ENCODE results near the gene CD109. TPM values are rescaled to one million over a fixed set of nuclear protein-coding genes. Genes with fewer than 3 reads are reported as not detected.

Gene CD109
- total RNA-seq, 1 experiment from 2014 or later, result 19.1 TPM

DNA sequence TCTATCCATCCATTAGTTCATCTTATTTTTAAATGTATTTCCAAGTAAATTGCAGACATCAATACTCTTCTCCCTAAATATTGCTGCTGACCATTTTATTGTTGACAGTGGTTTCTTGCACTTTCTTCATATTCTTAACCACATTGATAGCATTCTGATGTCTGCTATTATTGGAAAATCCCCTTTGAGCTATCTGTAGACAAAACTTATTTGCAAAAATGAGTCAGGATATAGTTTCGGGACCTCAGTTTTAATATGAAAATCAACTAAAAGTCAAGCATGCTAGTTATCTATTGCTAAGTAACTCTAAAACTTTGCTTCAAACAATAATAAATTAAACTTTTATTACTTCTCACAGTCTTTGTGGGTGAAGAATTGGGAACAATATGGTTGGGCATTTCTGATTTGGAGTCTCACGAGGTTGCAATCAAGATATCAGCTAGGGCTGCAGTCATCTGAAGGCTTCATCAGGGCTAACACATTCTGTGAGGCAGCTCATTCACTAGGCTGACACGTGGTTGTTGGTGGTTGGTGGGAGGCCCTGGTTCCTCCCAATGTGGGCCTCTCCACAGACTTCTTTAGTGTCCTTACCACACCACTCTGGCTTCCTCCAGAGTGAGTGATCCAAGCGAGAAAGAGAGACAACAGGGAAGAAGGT lies 32.7 kb downstream of the CD109 start:
- no peaks in the 10 kb centered on the region for H3K79me2 ChIP-seq (ENCODE audit: low read length)
- no peak overlapping the region for H3K9ac ChIP-seq (ENCODE audit: low read length)
- H3K4me3 ChIP-seq (ENCODE audit: low read length), result no peak overlapping the region
- ATAC-seq (no peak), DNase-seq (no peak)
- TF ChIP-seq, protein P1, sequence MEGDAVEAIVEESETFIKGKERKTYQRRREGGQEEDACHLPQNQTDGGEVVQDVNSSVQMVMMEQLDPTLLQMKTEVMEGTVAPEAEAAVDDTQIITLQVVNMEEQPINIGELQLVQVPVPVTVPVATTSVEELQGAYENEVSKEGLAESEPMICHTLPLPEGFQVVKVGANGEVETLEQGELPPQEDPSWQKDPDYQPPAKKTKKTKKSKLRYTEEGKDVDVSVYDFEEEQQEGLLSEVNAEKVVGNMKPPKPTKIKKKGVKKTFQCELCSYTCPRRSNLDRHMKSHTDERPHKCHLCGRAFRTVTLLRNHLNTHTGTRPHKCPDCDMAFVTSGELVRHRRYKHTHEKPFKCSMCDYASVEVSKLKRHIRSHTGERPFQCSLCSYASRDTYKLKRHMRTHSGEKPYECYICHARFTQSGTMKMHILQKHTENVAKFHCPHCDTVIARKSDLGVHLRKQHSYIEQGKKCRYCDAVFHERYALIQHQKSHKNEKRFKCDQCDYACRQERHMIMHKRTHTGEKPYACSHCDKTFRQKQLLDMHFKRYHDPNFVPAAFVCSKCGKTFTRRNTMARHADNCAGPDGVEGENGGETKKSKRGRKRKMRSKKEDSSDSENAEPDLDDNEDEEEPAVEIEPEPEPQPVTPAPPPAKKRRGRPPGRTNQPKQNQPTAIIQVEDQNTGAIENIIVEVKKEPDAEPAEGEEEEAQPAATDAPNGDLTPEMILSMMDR (conservative IDR thresholded peaks at IDR 0.05; ENCODE audit: low read depth, low read length), result no peak
- TF ChIP-seq EZH2phosphoT487 (IDR thresholded peaks at IDR 0.05; ENCODE audit: borderline replicate concordance, low read length) (no peak), EZH2 (IDR thresholded peaks at IDR 0.05; ENCODE audit: low read length, unreplicated experiment) (no peak)
- no peak overlapping the region for H3K4me2 ChIP-seq (ENCODE audit: low read length)
- ChIA-PET POLR2A (ENCODE audit: unreplicated experiment) (no interaction called here), CTCF (no interaction called here)
- H3K27ac ChIP-seq (ENCODE audit: low read length), result no peak overlapping the region
- no peaks in the 10 kb centered on the region for H3K27me3 ChIP-seq (ENCODE audit: low read length)
- H3F3A ChIP-seq (ENCODE audit: low read length, unreplicated experiment), result no peaks in the 10 kb centered on the region
- H4K20me1 ChIP-seq (ENCODE audit: low read length), result no peaks in the 10 kb centered on the region
- H3K9me2 ChIP-seq (replicated peaks; ENCODE audit: low read length), result no peaks in the 10 kb centered on the region
- no peaks in the 10 kb centered on the region for H3K4me1 ChIP-seq (ENCODE audit: insufficient read depth, low read length)
- no TSS peak for BruUV-seq (replicated peaks)
- no peaks in the 10 kb centered on the region for H3K36me3 ChIP-seq (ENCODE audit: low read depth, low read length)
- intact Hi-C loops (cut with micrococcal nuclease), result no loop called here
- H3K9me3 ChIP-seq (ENCODE audit: low read length), result no peaks in the 10 kb centered on the region
- no peak overlapping the region for H2AFZ ChIP-seq (ENCODE audit: low read length)

DNA sequence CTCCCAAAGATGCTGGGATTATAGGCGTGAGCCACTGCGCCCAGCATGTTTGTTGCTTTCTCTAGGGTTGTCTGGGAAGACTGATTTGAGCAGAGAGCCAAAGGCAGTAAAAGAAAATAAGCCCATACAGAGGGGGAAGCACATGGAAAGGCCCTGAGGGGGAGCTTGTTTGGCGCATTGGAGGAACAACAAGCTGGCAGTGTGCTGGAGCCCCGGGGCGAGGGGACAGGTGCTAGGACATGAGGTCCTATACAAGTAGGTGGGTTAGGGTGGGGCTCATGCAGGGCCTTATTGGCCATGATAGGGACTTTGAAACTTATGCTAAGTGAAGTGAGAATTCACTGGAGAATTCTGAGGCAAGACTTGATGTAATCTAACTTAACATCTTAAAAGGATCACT lies 35.3 kb downstream of the CD109 start:
- no peak overlapping the region for H3K4me2 ChIP-seq (ENCODE audit: low read length)
- no peak for TF ChIP-seq EZH2phosphoT487 (IDR thresholded peaks at IDR 0.05; ENCODE audit: borderline replicate concordance, low read length)
- TF ChIP-seq, protein P1 (conservative IDR thresholded peaks at IDR 0.05; ENCODE audit: low read depth, low read length), result no peak
- TF ChIP-seq EZH2 (IDR thresholded peaks at IDR 0.05; ENCODE audit: low read length, unreplicated experiment), result no peak
- no TSS peak for BruUV-seq (replicated peaks)
- no peak overlapping the region for H3K9ac ChIP-seq (ENCODE audit: low read length)
- H3F3A ChIP-seq (ENCODE audit: low read length, unreplicated experiment), result no peaks in the 10 kb centered on the region
- H3K27ac ChIP-seq (ENCODE audit: low read length), result no peak overlapping the region
- ChIA-PET CTCF (no interaction called here), POLR2A (ENCODE audit: unreplicated experiment) (no interaction called here)
- H2AFZ ChIP-seq (ENCODE audit: low read length), result no peak overlapping the region
- ATAC-seq (no peak), DNase-seq (peak; percentile 0)
- no peaks in the 10 kb centered on the region for H3K79me2 ChIP-seq (ENCODE audit: low read length)
- no peaks in the 10 kb centered on the region for H4K20me1 ChIP-seq (ENCODE audit: low read length)
- H3K9me2 ChIP-seq (replicated peaks; ENCODE audit: low read length), result no peaks in the 10 kb centered on the region
- 0 out of 2 replicates have a peak, but pooled peaks cover 3% of the 10 kb centered on the region for H3K36me3 ChIP-seq (ENCODE audit: low read depth, low read length)
- H3K4me1 ChIP-seq (ENCODE audit: insufficient read depth, low read length), result no peaks in the 10 kb centered on the region
- H3K27me3 ChIP-seq (ENCODE audit: low read length), result no peaks in the 10 kb centered on the region
- no peak overlapping the region for H3K4me3 ChIP-seq (ENCODE audit: low read length)
- H3K9me3 ChIP-seq (ENCODE audit: low read length), result no peaks in the 10 kb centered on the region
- intact Hi-C loops (cut with micrococcal nuclease), result no loop called here

Data from PC-3 (cell line).